A673 (cell line): Measurements from ENCODE around the gene CRY1. TPM values are rescaled to one million over a fixed set of nuclear protein-coding genes. Genes with fewer than 3 reads are reported as not detected.

Experiments
- BruUV-seq: library from RNA; stranded (reverse); fragments of 400-500 nt; replicated peaks from 2 replicates; lab custom pipeline; 2021; lab: Mats Ljungman, UMichigan
- CTCF ChIA-PET: fragments of 300-600 bp; sonication (Branson Sonifier 250); formaldehyde crosslinking; loops from one replicate; lab custom pipeline; 2022; ENCODE audit warnings: antibody characterized with exemption; lab: Charles Lee
- POLR2A ChIA-PET: fragments of 300-600 bp; sonication (Branson Sonifier 250); formaldehyde crosslinking; loops from one replicate; lab custom pipeline; 2022; ENCODE audit warnings: antibody characterized with exemption; ENCODE audit not compliant: low non-redundant PET; lab: Charles Lee
- DNase-seq: peaks from one replicate; pipeline ENCODE4 v3.0.0-alpha.2; 2015; ENCODE audit warnings: low spot score
- H3K27ac ChIP-seq: fragments of 200-600 bp; sonication (generic); 2 replicates; pipeline ENCODE4 v1.5.1; 2016; ENCODE audit warnings: mixed run types, low read depth, mild to moderate bottlenecking, mixed read lengths, antibody characterized with exemption, low read length; ENCODE audit not compliant: poor library complexity, severe bottlenecking
- H3K27me3 ChIP-seq: fragments of 200-600 bp; sonication (generic); replicated peaks from 2 replicates; pipeline ENCODE4 v1.6.1; 2017; ENCODE audit warnings: mixed run types, low read depth, mild to moderate bottlenecking, mixed read lengths, antibody characterized with exemption, low read length; ENCODE audit not compliant: insufficient read depth, poor library complexity
- H3K36me3 ChIP-seq: fragments of 200-600 bp; sonication (generic); 2 replicates; pipeline ENCODE4 v1.6.1; 2016; ENCODE audit warnings: mixed run types, mild to moderate bottlenecking, mixed read lengths, antibody characterized with exemption, low read length; ENCODE audit not compliant: insufficient read depth, poor library complexity, severe bottlenecking
- H3K4me1 ChIP-seq: fragments of 200-600 bp; sonication (generic); 2 replicates; pipeline ENCODE4 v1.6.1; 2017; ENCODE audit warnings: mixed run types, mild to moderate bottlenecking, mixed read lengths, antibody characterized with exemption, low read length; ENCODE audit not compliant: insufficient read depth, poor library complexity, severe bottlenecking
- H3K4me3 ChIP-seq: fragments of 200-600 bp; sonication (generic); 2 replicates; pipeline ENCODE4 v1.5.1; 2016; ENCODE audit warnings: low read depth, mixed run types, mild to moderate bottlenecking, mixed read lengths, low read length; ENCODE audit not compliant: poor library complexity, severe bottlenecking
- H3K9me3 ChIP-seq: fragments of 200-600 bp; sonication (generic); 2 replicates; pipeline ENCODE4 v1.6.1; 2016; ENCODE audit warnings: mixed run types, low read depth, mild to moderate bottlenecking, mixed read lengths, antibody characterized with exemption, low read length; ENCODE audit not compliant: poor library complexity, severe bottlenecking
- EZH2 ChIP-seq: fragments of 200-600 bp; sonication (generic); IDR thresholded peaks from 2 replicates; pipeline ENCODE4 v1.6.1; 2017; ENCODE audit warnings: borderline replicate concordance, low read depth, mild to moderate bottlenecking, mixed read lengths, antibody characterized with exemption, low read length; ENCODE audit not compliant: poor library complexity, severe bottlenecking
- intact Hi-C: fragments of 100-400 bp; cut with micrococcal nuclease; formaldehyde crosslinking; loops from one replicate; pipeline ENCODE4 v1.10.0; 2022; ENCODE audit not compliant: unreplicated experiment
- total RNA-seq: library from RNA; stranded (reverse); gene quantifications from 2 replicates; pipeline ENCODE4 v1.2.3, GENCODE V29; 2021
- TF ChIP-seq, protein P1 (sequence below): fragments of 300-800, 200-600 bp; sonication (generic); conservative IDR thresholded peaks from 2 replicates; pipeline ENCODE4 v1.5.1; 2017; ENCODE audit warnings: low read depth, mild to moderate bottlenecking, antibody characterized with exemption, low read length, moderate library complexity, mixed read lengths

The CRY1 gene
- total RNA-seq, 1 experiment from 2014 or later: 41.0 TPM

DNA sequence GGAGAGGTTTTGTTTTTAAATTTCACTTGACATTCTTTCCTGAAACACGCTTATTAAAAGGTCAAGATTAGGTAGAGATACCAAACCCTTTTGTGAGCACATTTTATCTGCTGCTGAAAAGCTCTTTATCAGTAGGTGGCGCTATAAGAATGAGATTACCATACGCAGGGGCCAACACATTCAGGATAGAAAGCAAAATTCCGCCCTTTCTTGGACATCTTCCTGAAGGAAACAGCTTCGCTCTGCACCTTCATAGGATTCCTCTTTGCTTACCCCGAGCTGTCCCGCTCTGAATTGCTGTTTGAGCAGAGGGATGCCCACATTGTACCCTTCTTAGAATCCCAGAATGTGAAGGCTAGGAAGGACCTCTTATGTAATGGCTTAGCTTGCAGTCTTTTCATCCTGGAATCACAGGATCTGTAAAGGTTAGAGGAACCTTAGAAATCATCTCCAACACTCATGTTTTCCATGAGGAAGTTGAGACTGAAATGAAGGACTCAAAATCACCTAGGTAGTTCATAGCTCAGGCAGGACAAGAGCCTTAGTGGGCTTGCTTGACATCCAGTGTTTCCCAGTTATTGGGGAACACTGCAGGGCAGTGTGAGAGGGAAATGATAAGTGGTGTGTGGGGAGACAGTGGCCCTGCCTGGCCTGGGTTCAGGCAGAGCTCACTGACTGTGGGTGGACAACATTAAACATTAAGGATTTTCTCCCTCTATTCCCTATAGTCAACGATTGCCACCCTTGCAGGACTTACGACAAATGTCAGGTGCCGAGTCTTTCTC is 38.7 kb upstream of the CRY1 start:
- POLR2A ChIA-PET: interaction anchor here (0.6 kb wide), 1 partner anchor 471 kb away, joined by 3 read pairs; no protein-coding TSS in a partner anchor
- Histone ChIP-seq H3K36me3 (no peaks in the 10 kb centered on the region), H3K27me3 (no peaks in the 10 kb centered on the region), H3K4me1 (no peaks in the 10 kb centered on the region), H3K9me3 (no peaks in the 10 kb centered on the region), H3K4me3 (no peak overlapping the region), H3K27ac (no peak overlapping the region)
- BruUV-seq: no TSS peak
- DNase-seq: peak; percentile 76
- intact Hi-C loops: loop anchor here (1.0 to 5.0 kb wide), 3 partner anchors 185 to 475 kb away; a partner anchor contains a TSS
- TF ChIP-seq, protein P1, sequence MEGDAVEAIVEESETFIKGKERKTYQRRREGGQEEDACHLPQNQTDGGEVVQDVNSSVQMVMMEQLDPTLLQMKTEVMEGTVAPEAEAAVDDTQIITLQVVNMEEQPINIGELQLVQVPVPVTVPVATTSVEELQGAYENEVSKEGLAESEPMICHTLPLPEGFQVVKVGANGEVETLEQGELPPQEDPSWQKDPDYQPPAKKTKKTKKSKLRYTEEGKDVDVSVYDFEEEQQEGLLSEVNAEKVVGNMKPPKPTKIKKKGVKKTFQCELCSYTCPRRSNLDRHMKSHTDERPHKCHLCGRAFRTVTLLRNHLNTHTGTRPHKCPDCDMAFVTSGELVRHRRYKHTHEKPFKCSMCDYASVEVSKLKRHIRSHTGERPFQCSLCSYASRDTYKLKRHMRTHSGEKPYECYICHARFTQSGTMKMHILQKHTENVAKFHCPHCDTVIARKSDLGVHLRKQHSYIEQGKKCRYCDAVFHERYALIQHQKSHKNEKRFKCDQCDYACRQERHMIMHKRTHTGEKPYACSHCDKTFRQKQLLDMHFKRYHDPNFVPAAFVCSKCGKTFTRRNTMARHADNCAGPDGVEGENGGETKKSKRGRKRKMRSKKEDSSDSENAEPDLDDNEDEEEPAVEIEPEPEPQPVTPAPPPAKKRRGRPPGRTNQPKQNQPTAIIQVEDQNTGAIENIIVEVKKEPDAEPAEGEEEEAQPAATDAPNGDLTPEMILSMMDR: peak; percentile 90
- no peak for TF ChIP-seq EZH2
- CTCF ChIA-PET: interaction anchor here (0.6 to 3.9 kb wide), 10 partner anchors 105 to 485 kb away, joined by 3 to 52 read pairs (median 4); no protein-coding TSS in a partner anchor

DNA sequence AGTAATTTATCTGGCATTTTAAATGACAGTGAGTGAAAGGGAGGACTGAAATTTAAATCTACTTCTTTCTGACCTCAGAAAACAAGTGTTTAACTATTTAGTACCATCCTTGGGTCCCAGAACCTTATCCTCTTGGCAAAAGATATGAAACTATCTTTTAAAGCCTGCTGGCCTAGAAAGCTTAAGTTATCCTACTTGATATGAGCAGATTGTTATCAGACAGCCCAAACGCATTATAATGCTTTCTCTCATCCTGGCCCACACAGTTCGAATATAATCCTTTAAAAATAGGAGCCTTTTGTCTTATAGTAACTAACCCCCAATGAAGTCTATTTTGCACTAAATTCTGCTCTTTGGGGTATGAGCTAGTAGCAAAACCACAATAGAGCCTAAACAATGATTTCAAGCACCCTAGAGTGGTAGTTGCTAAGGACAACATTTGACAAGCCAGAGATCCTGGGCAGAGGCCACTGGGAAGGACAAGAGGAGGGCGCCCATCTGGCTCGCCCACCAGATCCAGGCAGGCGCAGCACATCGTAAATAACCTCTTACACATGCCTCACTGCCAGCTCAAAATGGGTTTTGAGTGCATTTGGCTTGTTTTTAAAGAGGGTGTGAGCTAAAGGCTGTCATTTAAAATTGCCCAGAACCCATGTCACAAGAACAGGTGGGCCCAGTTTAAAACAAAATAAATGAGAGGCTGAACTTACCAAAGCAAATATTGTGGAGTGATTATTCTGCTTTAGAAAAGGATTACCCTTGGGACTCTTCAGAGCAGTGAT is 37.7 kb upstream of the CRY1 start:
- no peaks in the 10 kb centered on the region for H3K9me3 ChIP-seq
- no peak for DNase-seq
- intact Hi-C loops: loop anchor here (5.0 kb wide), 1 partner anchor 186 kb away; a partner anchor contains a TSS

More for the DNA sequence above, 37.7 kb upstream of the CRY1 start:
- no peaks in the 10 kb centered on the region for H3K27me3 ChIP-seq
- no peak for TF ChIP-seq EZH2
- TF ChIP-seq, protein P1: no peak
- no TSS peak for BruUV-seq
- CTCF ChIA-PET: interaction anchor here (0.6 to 3.9 kb wide), 10 partner anchors 106 to 486 kb away, joined by 3 to 52 read pairs (median 4); no protein-coding TSS in a partner anchor
- POLR2A ChIA-PET: interaction anchor here (0.6 kb wide), 1 partner anchor 472 kb away, joined by 3 read pairs; no protein-coding TSS in a partner anchor
- H3K4me1 ChIP-seq: no peaks in the 10 kb centered on the region
- H3K4me3 ChIP-seq: no peak overlapping the region
- no peak overlapping the region for H3K27ac ChIP-seq
- H3K36me3 ChIP-seq: no peaks in the 10 kb centered on the region
